ENCODE measurements around the gene MAP2K6. TPM values are rescaled to one million over a fixed set of nuclear protein-coding genes. Genes with fewer than 3 reads are reported as not detected.

MAP2K6 gene
- total and polyA plus RNA-seq, 10 of the 15 experiments (the other 5 are each of a cell fraction or from before 2014, with no cell fraction given) = 15.6 to 70.3 (median 22.9) TPM

DNA sequence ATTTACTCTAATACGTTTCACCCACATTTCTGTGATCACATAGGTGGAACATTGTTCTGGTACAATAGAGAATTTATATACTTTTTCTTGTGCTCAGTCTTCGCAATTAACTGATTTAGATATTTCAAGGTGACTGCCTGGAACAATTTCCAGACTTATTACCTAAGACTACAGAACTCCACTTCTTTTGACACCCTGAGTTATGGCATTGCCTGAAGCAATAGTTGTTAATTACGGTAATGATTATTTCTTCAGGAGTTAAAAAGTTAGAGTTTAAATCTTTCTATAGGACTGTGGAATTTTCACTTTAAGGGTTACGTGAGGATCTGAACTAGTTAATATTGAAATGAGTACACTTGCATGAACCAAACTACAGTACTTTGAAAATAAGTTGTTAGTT lies 74.8 kb downstream of the MAP2K6 start (continued):
- TF ChIP-seq, protein P1, sequence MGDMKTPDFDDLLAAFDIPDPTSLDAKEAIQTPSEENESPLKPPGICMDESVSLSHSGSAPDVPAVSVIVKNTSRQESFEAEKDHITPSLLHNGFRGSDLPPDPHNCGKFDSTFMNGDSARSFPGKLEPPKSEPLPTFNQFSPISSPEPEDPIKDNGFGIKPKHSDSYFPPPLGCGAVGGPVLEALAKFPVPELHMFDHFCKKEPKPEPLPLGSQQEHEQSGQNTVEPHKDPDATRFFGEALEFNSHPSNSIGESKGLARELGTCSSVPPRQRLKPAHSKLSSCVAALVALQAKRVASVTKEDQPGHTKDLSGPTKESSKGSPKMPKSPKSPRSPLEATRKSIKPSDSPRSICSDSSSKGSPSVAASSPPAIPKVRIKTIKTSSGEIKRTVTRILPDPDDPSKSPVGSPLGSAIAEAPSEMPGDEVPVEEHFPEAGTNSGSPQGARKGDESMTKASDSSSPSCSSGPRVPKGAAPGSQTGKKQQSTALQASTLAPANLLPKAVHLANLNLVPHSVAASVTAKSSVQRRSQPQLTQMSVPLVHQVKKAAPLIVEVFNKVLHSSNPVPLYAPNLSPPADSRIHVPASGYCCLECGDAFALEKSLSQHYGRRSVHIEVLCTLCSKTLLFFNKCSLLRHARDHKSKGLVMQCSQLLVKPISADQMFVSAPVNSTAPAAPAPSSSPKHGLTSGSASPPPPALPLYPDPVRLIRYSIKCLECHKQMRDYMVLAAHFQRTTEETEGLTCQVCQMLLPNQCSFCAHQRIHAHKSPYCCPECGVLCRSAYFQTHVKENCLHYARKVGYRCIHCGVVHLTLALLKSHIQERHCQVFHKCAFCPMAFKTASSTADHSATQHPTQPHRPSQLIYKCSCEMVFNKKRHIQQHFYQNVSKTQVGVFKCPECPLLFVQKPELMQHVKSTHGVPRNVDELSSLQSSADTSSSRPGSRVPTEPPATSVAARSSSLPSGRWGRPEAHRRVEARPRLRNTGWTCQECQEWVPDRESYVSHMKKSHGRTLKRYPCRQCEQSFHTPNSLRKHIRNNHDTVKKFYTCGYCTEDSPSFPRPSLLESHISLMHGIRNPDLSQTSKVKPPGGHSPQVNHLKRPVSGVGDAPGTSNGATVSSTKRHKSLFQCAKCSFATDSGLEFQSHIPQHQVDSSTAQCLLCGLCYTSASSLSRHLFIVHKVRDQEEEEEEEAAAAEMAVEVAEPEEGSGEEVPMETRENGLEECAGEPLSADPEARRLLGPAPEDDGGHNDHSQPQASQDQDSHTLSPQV (IDR thresholded peaks at IDR 0.05) = no peak
- no peak for TF ChIP-seq NFXL1 (IDR thresholded peaks at IDR 0.05; ENCODE audit: borderline replicate concordance)
- no peak for TF ChIP-seq RFX5 (IDR thresholded peaks at IDR 0.05; ENCODE audit: low read depth, low read length)
- no peak for TF ChIP-seq RAD21 (IDR thresholded peaks at IDR 0.05; ENCODE audit: insufficient read depth, low read depth, low read length)
- no peak for TF ChIP-seq NR2C2 (IDR thresholded peaks at IDR 0.05; ENCODE audit: borderline replicate concordance, control insufficient read depth, insufficient read length, low read depth)
- no peak for TF ChIP-seq FOS (IDR thresholded peaks at IDR 0.05; ENCODE audit: borderline replicate concordance, extremely low read depth, insufficient read length)
- TF ChIP-seq CREM (IDR thresholded peaks at IDR 0.05; ENCODE audit: low read depth) = no peak
- TF ChIP-seq, protein P2, sequence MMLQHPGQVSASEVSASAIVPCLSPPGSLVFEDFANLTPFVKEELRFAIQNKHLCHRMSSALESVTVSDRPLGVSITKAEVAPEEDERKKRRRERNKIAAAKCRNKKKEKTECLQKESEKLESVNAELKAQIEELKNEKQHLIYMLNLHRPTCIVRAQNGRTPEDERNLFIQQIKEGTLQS (IDR thresholded peaks at IDR 0.05; ENCODE audit: borderline replicate concordance, extremely low read depth, low read depth, low read length) = no peak
- TF ChIP-seq GATAD2B (conservative IDR thresholded peaks at IDR 0.05; ENCODE audit: low read depth) = no peak
- TF ChIP-seq SMAD1 (IDR thresholded peaks at IDR 0.05; ENCODE audit: low read depth, partially characterized antibody) = no peak
